Activated naive CD4-positive, alpha-beta T cell treated with anti-CD3 and anti-CD28 coated beads for 36 hours (primary cell): ENCODE measurements around the gene LDLRAD3. TPM values are rescaled to one million over a fixed set of nuclear protein-coding genes. Genes with fewer than 3 reads are reported as not detected.

Experiments
- CTCF ChIA-PET: fragments of 350-600 bp; sonication (Branson Sonifier 250); formaldehyde crosslinking; loops from one replicate; lab custom pipeline; 2021; ENCODE audit warnings: antibody characterized with exemption; lab: Charles Lee
- DNase-seq: peaks from one replicate; pipeline ENCODE4 v3.0.0-alpha.2; 2020
- H3K27ac Mint-ChIP-seq: one replicate; pipeline ENCODE4 v1.8.0; 2021; ENCODE audit warnings: mild to moderate bottlenecking, mixed read lengths
- H3K27me3 Mint-ChIP-seq: one replicate; pipeline ENCODE4 v1.8.0; 2021; ENCODE audit warnings: low read depth, mixed read lengths
- H3K36me3 Mint-ChIP-seq: one replicate; pipeline ENCODE4 v1.8.0; 2021; ENCODE audit warnings: low read depth, mixed read lengths
- H3K4me1 Mint-ChIP-seq: one replicate; pipeline ENCODE4 v1.8.0; 2021; ENCODE audit warnings: low read depth, mixed read lengths
- H3K4me3 Mint-ChIP-seq: one replicate; pipeline ENCODE4 v1.8.0; 2021; ENCODE audit warnings: mild to moderate bottlenecking, moderate library complexity, mixed read lengths
- H3K9me3 Mint-ChIP-seq: one replicate; pipeline ENCODE4 v1.8.0; 2021; ENCODE audit warnings: mixed read lengths
- intact Hi-C: fragments of 100-400 bp; cut with micrococcal nuclease; formaldehyde crosslinking; loops from one replicate; pipeline ENCODE4 v1.15.1; 2023
- total RNA-seq, 2 experiments: library from RNA; stranded (reverse); gene quantifications; one replicate each; pipeline ENCODE4 v1.2.3, GENCODE V29; 2021

Gene LDLRAD3
- total RNA-seq, 2 experiments from 2014 or later, result 0.17 to 0.22 TPM

DNA sequence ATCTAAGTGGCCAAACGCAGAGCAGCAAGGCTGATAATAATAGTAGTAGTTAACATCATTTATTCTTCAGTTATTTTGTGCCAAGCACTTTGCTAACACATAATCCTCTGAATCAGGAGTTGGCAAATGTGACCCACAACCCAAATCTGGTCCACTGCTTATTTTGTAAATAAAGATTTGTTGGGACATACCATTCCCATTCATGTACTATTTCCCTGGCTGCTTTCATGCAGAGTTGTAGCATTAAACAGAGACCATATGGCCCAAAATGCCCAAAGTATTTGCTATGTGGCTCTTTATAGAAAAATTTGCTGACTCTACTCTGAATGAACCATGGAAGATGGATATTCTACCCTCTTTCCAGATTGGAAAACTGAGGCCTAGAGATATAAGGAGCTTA is 295.0 kb downstream of the LDLRAD3 start:
- no peaks in the 10 kb centered on the region for H3K4me1 Mint-ChIP-seq
- CTCF ChIA-PET, result interaction anchor here (0.6 kb wide), 1 partner anchor 136 kb away, joined by 3 read pairs; no protein-coding TSS in a partner anchor
- intact Hi-C loops, result no loop called here
- H3K27ac Mint-ChIP-seq, result no peak overlapping the region
- H3K36me3 Mint-ChIP-seq, result no peaks in the 10 kb centered on the region
- H3K4me3 Mint-ChIP-seq, result no peak overlapping the region
- peaks cover 13% of the 10 kb centered on the region for H3K27me3 Mint-ChIP-seq
- no peak for DNase-seq
- H3K9me3 Mint-ChIP-seq, result no peaks in the 10 kb centered on the region

DNA sequence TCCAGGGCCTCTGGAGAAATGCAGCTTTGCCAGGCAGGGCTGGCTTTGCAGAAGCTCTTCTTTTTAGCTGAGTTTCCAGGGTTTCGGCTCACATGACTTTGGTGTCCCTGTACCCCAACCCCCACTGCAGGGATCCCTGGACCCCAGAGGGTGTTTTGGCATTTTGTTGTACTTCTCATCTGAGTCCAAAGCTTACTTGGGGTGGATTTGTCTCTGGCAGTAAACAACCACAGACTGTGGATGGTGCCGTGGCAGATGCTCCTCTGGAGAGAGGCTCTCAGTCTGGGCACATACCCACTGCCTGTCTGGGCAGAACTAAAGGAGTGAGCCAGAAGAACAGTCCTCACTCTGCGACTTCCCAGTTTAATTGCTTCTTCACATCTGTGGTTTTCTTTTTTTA is 295.8 kb downstream of the LDLRAD3 start:
- no peak overlapping the region for H3K4me3 Mint-ChIP-seq
- H3K27me3 Mint-ChIP-seq, result peaks cover 13% of the 10 kb centered on the region
- H3K36me3 Mint-ChIP-seq, result no peaks in the 10 kb centered on the region
- no peak overlapping the region for H3K27ac Mint-ChIP-seq
- no peaks in the 10 kb centered on the region for H3K4me1 Mint-ChIP-seq
- intact Hi-C loops, result no loop called here
- DNase-seq, result no peak
- H3K9me3 Mint-ChIP-seq, result no peaks in the 10 kb centered on the region
- CTCF ChIA-PET, result no interaction called here

DNA sequence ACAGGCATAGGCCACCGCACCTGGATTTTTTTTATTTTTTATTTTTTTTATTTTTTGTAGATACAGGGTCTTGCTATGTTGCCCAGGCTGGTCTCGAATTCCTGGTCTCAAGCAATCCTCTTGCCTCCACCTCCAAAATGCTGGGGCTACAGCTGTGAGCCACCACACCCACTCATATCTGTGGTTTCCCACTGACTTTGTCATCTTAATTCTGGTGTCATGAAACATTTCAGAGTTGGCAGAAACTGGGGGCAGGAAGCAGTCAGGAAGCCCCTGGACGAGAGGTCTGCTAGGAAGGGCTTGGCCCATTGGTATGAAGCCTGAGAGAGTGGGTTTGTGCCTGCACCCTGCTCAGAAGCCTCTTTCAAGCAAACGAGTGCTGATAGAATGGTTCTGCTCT is 296.3 kb downstream of the LDLRAD3 start:
- intact Hi-C loops, result no loop called here
- peaks cover 16% of the 10 kb centered on the region for H3K27me3 Mint-ChIP-seq
- no peaks in the 10 kb centered on the region for H3K4me1 Mint-ChIP-seq
- H3K9me3 Mint-ChIP-seq, result no peaks in the 10 kb centered on the region
- no peak overlapping the region for H3K27ac Mint-ChIP-seq
- H3K4me3 Mint-ChIP-seq, result no peak overlapping the region
- DNase-seq, result no peak
- CTCF ChIA-PET, result no interaction called here
- H3K36me3 Mint-ChIP-seq, result no peaks in the 10 kb centered on the region

DNA sequence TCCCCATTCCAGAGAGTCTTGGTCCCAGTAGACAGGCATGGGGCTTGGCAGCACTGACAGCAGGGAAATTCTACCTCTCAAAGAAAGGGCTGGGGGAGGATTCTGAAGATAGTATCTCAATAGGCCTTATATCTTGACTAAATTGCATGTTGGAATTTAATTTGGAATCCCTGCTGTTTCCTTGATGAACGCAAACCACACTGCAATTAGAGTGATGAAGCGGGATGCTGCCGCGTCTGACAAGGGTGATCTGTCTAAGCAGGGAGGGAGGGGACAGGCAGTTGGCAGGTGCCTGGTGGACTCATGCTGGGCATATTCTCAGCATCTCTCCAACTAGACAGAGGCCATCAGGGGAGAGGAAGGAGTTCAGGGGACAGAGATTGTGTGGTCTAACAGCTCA is 296.9 kb downstream of the LDLRAD3 start:
- no peak overlapping the region for H3K4me3 Mint-ChIP-seq
- peaks cover 17% of the 10 kb centered on the region for H3K27me3 Mint-ChIP-seq
- intact Hi-C loops, result no loop called here
- no peaks in the 10 kb centered on the region for H3K36me3 Mint-ChIP-seq
- CTCF ChIA-PET, result no interaction called here
- no peaks in the 10 kb centered on the region for H3K9me3 Mint-ChIP-seq
- no peaks in the 10 kb centered on the region for H3K4me1 Mint-ChIP-seq
- no peak overlapping the region for H3K27ac Mint-ChIP-seq
- no peak for DNase-seq

DNA sequence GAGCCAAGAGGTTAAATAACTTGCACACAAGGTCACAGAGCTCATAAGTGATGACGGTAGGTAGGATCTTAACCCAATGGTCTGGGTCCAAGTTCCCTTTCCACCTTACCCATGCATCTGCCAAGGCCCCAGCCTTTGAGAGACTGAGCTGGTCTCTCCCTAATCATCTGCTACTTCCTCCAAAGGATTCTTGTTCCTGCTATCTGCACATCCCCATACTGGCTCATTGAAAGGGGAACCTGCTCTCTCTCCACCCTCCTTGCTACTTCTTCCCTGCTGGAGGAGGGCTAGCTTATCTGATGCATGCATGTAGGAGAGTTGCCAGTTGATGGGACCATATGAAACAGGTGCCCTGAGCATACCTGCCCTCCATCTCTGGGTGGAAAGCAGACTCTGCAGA is 297.6 kb downstream of the LDLRAD3 start:
- intact Hi-C loops, result no loop called here
- H3K9me3 Mint-ChIP-seq, result no peaks in the 10 kb centered on the region
- CTCF ChIA-PET, result no interaction called here

DNA sequence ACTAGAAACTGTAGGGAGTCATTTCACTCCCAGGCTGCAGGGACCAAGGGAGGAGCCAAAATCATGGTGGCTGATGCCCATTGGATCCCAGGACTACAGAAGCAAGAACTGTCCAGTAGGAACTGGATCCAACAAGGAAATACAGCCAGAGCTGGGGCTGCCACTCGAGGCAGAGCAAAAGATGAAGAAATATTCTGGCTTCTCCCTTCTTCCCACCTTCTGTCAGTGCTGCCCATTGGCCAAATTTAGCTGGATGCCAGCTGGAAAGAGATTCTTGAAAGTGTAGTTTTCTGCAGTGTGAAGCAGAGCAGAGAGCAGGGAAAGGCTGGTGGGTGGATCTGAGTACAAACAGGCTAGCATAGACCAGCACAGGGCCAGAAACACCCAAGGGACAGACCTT is 299.8 kb downstream of the LDLRAD3 start:
- intact Hi-C loops, result no loop called here
- Mint-ChIP-seq H3K4me3 (no peak overlapping the region), H3K9me3 (no peaks in the 10 kb centered on the region), H3K27ac (no peak overlapping the region), H3K36me3 (no peaks in the 10 kb centered on the region), H3K27me3 (peaks cover 23% of the 10 kb centered on the region), H3K4me1 (no peaks in the 10 kb centered on the region)
- DNase-seq, result no peak
- CTCF ChIA-PET, result interaction anchor here (1.0 kb wide), 1 partner anchor 18 kb away, joined by 4 read pairs; no protein-coding TSS in a partner anchor

More for the DNA sequence above, 297.6 kb downstream of the LDLRAD3 start:
- Mint-ChIP-seq H3K27ac (no peak overlapping the region), H3K27me3 (peaks cover 17% of the 10 kb centered on the region), H3K4me1 (no peaks in the 10 kb centered on the region), H3K4me3 (no peak overlapping the region), H3K36me3 (no peaks in the 10 kb centered on the region)
- no peak for DNase-seq

DNA sequence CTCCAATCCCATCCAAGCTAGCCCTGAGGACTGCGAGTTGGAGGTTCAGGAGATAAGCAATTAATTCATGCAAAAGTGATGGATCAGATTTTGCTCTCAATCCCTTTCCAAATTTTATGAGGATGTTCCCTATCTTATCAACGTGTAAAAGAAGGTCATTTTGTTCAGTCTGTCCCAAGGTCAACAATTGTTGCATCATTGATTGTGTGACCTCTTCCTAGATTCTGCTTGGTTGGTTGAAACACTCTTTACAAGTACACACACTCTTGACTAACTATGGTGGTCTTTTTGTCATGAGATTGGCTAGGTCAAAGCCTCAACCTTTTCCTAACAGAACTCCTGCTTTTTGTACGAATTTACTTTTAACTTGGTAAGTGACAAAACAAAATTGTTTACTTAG is 303.6 kb downstream of the LDLRAD3 start:
- Mint-ChIP-seq H3K36me3 (no peaks in the 10 kb centered on the region), H3K27ac (no peak overlapping the region), H3K9me3 (no peaks in the 10 kb centered on the region), H3K4me1 (no peaks in the 10 kb centered on the region), H3K4me3 (no peak overlapping the region), H3K27me3 (peaks cover 29% of the 10 kb centered on the region)
- CTCF ChIA-PET, result no interaction called here
- intact Hi-C loops, result no loop called here
- DNase-seq, result no peak

DNA sequence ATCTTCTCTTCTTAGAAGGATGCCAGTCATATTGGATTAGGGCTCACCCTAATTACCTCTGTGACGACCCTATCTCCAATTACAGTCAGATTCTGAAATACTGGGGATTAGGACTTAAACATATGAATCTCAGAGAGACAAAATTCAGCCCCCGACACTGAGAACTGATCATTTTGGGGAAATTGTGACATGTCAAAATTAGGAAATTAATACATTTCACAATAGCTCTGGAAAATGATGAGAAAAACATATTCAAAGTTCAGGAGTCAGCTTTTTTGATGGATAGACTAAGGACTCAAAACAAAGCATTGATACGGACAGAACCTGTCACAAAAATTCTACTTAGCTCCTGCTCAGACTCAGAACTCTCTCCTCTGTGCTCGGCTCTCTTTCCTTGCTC is 304.6 kb downstream of the LDLRAD3 start:
- no peaks in the 10 kb centered on the region for H3K9me3 Mint-ChIP-seq
- CTCF ChIA-PET, result interaction anchor here (0.5 to 3.4 kb wide), 4 partner anchors 17 to 485 kb away, joined by 3 to 20 read pairs (median 3); no protein-coding TSS in a partner anchor
- no peak for DNase-seq

DNA sequence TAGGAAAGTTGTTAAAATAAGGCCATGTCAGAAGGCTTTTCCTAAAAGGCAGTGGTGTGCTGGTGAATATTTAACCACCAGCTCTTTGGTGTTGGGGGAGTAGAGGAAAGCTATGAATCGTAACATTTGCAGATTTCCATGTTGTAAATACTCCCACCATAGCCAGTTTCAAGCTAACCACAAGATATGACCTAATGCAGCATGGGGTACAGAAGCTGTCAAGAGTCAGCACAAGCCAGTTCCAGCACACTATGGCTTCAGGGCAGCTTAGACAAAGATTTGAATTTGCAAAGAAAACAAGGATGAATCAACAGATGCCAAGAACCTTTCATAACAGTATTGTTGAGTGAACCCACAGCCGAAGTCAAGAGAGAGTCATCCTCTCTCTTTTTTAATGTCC is 305.4 kb downstream of the LDLRAD3 start:
- Mint-ChIP-seq H3K27ac (no peak overlapping the region), H3K36me3 (no peaks in the 10 kb centered on the region), H3K27me3 (peaks cover 29% of the 10 kb centered on the region), H3K4me3 (no peak overlapping the region), H3K9me3 (no peaks in the 10 kb centered on the region), H3K4me1 (no peaks in the 10 kb centered on the region)
- DNase-seq, result no peak
- intact Hi-C loops, result no loop called here
- CTCF ChIA-PET, result interaction anchor here (0.6 to 3.4 kb wide), 3 partner anchors 17 to 252 kb away, joined by 3 to 20 read pairs (median 3); no protein-coding TSS in a partner anchor

More for the DNA sequence above, 304.6 kb downstream of the LDLRAD3 start:
- Mint-ChIP-seq H3K4me1 (no peaks in the 10 kb centered on the region), H3K36me3 (no peaks in the 10 kb centered on the region), H3K27me3 (peaks cover 29% of the 10 kb centered on the region), H3K27ac (no peak overlapping the region), H3K4me3 (no peak overlapping the region)
- intact Hi-C loops, result no loop called here

DNA sequence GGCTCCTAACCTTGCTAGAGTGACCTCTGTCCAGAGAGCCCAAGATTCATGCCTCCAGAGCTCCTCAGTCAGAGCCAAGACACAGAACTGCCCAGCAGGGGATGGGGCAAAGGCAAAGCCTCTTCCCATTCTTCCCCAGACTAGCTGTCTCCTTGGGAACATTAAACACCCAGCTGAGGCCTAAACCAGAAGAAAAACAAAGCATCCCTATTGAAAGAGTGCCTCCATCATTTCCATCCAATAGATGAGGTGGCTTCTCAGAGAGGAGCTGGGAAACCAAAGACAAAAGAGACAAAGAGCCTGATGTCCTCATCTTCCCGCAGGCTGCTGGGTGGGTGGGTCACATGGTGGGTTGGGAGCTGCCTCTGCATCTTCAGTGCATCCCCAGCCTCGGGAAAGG is 308.0 kb downstream of the LDLRAD3 start:
- intact Hi-C loops, result no loop called here
- Mint-ChIP-seq H3K4me3 (no peak overlapping the region), H3K27me3 (peaks cover 22% of the 10 kb centered on the region), H3K4me1 (no peaks in the 10 kb centered on the region), H3K27ac (no peak overlapping the region), H3K9me3 (no peaks in the 10 kb centered on the region), H3K36me3 (no peaks in the 10 kb centered on the region)
- CTCF ChIA-PET, result interaction anchor here (0.9 to 1.5 kb wide), 2 partner anchors 14 to 636 kb away, joined by 4 to 6 read pairs; no protein-coding TSS in a partner anchor
- no peak for DNase-seq

DNA sequence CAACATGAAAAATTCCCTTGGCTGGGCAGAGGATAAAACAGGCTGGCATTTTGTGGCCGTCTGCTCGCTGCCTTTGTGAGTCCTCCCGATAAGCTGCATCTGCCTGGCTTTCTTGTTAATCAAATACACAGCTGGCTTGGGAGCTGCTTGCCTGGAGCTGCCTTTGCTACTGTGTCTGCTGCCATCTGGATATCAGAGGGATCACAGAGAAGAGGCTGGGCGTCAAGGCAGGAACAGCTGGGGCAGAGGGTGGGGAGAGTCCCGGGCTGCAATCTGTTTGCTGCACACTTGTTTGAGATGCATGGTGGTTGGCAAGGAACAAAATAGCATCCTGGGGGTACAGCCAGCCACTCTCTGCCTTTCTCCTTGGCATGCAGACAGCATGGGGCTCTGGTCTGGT is 309.4 kb downstream of the LDLRAD3 start:
- H3K27me3 Mint-ChIP-seq, result peaks cover 21% of the 10 kb centered on the region
- no peak overlapping the region for H3K27ac Mint-ChIP-seq
- DNase-seq, result no peak
- intact Hi-C loops, result no loop called here
- no peaks in the 10 kb centered on the region for H3K4me1 Mint-ChIP-seq
- no peaks in the 10 kb centered on the region for H3K36me3 Mint-ChIP-seq
- H3K9me3 Mint-ChIP-seq, result no peaks in the 10 kb centered on the region
- H3K4me3 Mint-ChIP-seq, result no peak overlapping the region
- CTCF ChIA-PET, result interaction anchor here (1.1 to 1.5 kb wide), 2 partner anchors 13 to 19 kb away, joined by 3 to 6 read pairs; no protein-coding TSS in a partner anchor

DNA sequence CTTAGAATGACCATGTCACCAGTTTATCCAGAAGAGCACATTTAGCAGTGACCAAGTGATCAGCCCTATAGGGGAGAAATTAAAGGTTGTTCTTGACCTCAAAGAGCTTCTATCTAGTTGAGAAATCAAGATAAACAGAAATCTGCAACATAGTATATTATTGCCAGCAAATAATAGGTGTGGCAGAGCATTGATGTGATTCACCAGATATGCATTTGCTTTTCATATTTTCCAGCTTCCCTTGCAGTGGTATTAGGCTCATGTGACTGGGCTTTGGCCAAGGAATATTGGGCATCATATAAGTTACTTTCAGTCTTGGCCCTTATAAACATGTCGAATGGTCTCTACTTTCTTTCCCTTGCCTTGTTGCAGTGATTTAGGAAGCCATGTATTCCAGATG is 310.9 kb downstream of the LDLRAD3 start:
- no peaks in the 10 kb centered on the region for H3K36me3 Mint-ChIP-seq
- intact Hi-C loops, result no loop called here
- no peak overlapping the region for H3K4me3 Mint-ChIP-seq
- no peaks in the 10 kb centered on the region for H3K9me3 Mint-ChIP-seq
- CTCF ChIA-PET, result interaction anchor here (0.7 kb wide), 1 partner anchor 213 kb away, joined by 3 read pairs; no protein-coding TSS in a partner anchor
- no peaks in the 10 kb centered on the region for H3K4me1 Mint-ChIP-seq
- no peak overlapping the region for H3K27ac Mint-ChIP-seq
- DNase-seq, result no peak
- peaks cover 21% of the 10 kb centered on the region for H3K27me3 Mint-ChIP-seq

DNA sequence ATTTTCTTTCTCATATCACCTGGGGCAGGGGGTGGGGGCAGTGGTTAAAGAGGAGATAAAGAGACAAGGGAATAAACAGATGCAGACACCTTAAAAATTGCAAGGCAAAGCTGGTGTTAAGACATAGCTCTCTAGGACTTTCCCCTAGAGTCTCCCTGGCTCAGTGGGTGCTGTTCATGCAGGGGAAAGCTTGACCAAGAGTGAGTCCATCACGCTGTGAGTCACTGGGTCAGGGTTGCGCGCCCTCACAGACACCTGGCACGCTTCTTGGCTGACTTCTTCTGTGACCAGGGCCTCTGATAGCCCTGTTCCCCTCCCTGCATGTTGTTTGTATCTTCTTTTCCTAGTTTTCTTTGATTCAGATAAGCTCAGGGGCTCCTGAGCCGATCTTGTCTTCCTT is 313.5 kb downstream of the LDLRAD3 start:
- H3K4me3 Mint-ChIP-seq, result no peak overlapping the region
- no peaks in the 10 kb centered on the region for H3K36me3 Mint-ChIP-seq
- H3K4me1 Mint-ChIP-seq, result no peaks in the 10 kb centered on the region
- DNase-seq, result no peak
- peaks cover 27% of the 10 kb centered on the region for H3K27me3 Mint-ChIP-seq
- H3K9me3 Mint-ChIP-seq, result no peaks in the 10 kb centered on the region
- no peak overlapping the region for H3K27ac Mint-ChIP-seq
- intact Hi-C loops, result no loop called here
- CTCF ChIA-PET, result interaction anchor here (1.4 to 4.5 kb wide), 4 partner anchors 10 to 647 kb away, joined by 4 to 28 read pairs (median 12); no protein-coding TSS in a partner anchor
